ENCODE measurements around the gene JMJD7.
A peak's percentile ranks its signal among the peaks of the same experiment; 100 is the strongest.

The JMJD7 gene

DNA sequence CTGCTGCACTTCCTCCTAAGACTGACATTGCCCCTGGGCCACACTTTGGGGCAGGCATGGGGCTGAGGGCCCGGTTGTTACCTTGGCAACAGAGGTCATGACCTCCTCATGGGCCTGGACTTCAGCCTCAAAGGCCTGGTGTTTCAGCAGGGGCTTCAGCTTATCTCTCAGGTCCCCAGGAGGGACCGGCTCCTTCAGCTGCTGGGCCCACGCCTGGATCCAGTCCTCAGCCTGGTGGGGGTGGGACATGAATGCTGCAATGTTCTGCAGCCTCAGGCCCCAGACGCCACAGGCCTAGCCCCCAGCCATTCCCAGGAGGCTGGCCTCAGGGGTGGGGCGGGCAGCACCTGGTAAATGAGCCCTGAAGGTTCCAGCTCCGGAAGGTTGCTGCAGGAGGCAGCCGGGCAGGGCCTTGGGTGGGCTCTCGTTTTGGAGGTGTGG lies 38.4 kb downstream of the JMJD7 start:
- peaks cover 31% of the 10 kb centered on the region for H3K4me1 ChIP-seq (ENCODE audit: insufficient read depth, low read length, poor library complexity, severe bottlenecking)
- peak overlapping the region; percentile 32 for H3K9ac ChIP-seq (ENCODE audit: low read depth, low read length, poor library complexity, severe bottlenecking)
- H2AFZ ChIP-seq (ENCODE audit: low read length) = no peak overlapping the region
- H3K79me2 ChIP-seq (ENCODE audit: insufficient read depth, low read length) = no peaks in the 10 kb centered on the region
- peak overlapping the region; percentile 32 for H3K4me2 ChIP-seq (ENCODE audit: low read depth, low read length, poor library complexity, severe bottlenecking)
- H3K9me3 ChIP-seq (ENCODE audit: insufficient read depth, low read depth, low read length) = no peaks in the 10 kb centered on the region
- no peaks in the 10 kb centered on the region for H3F3A ChIP-seq (ENCODE audit: low read depth)
- H3K36me3 ChIP-seq (ENCODE audit: insufficient read depth, low read length) = no peaks in the 10 kb centered on the region
- no peaks in the 10 kb centered on the region for H4K20me1 ChIP-seq (ENCODE audit: insufficient read depth, low read length, poor library complexity, severe bottlenecking)
- H3K9me2 ChIP-seq (replicated peaks; ENCODE audit: low read depth, low read length) = no peaks in the 10 kb centered on the region
- no peak overlapping the region for H3K4me3 ChIP-seq (ENCODE audit: low read length, poor library complexity, severe bottlenecking)
- H3K27me3 ChIP-seq (ENCODE audit: insufficient read depth, low read length, poor library complexity, severe bottlenecking) = no peaks in the 10 kb centered on the region
- no peak for TF ChIP-seq EZH2phosphoT487 (IDR thresholded peaks at IDR 0.05; ENCODE audit: borderline replicate concordance)
- TF ChIP-seq, protein P1, sequence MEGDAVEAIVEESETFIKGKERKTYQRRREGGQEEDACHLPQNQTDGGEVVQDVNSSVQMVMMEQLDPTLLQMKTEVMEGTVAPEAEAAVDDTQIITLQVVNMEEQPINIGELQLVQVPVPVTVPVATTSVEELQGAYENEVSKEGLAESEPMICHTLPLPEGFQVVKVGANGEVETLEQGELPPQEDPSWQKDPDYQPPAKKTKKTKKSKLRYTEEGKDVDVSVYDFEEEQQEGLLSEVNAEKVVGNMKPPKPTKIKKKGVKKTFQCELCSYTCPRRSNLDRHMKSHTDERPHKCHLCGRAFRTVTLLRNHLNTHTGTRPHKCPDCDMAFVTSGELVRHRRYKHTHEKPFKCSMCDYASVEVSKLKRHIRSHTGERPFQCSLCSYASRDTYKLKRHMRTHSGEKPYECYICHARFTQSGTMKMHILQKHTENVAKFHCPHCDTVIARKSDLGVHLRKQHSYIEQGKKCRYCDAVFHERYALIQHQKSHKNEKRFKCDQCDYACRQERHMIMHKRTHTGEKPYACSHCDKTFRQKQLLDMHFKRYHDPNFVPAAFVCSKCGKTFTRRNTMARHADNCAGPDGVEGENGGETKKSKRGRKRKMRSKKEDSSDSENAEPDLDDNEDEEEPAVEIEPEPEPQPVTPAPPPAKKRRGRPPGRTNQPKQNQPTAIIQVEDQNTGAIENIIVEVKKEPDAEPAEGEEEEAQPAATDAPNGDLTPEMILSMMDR (conservative IDR thresholded peaks at IDR 0.05; ENCODE audit: low read length) = no peak

DNA sequence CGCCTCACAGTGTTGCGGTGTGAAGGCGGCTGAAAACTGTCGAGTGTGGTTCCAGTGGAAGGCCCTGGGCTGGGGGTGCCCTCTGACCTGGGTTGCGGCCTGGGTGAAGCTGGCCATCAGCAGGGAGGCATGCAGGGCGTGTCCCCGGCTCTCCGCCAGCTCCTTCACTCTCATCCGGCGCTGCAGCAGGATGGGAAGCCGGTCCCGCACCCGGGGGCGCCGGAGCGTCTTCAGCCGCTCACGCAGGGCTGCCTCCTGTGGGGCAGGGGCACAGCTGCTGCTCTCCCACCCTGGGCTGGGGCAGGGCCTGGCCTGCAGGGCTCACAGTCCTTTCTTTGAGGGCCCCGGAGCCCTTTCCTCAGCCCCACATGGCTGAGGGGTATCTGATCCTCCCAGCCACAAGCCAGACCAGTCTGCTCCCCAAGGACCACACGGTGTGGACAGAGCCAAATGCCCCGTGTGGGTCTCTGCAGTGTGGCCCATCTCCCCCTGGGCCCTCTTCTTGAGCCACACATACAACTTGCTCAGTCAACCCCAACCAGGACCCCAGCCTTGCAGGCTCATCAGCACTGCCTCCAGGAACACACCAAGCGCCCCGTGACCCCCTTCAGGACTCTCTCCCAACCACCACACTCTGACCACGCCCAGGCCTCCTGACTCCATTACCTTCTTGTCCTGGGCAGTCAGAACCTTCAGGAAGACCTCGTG lies 39.1 kb downstream of the JMJD7 start:
- TF ChIP-seq, protein P1 (conservative IDR thresholded peaks at IDR 0.05; ENCODE audit: low read length) = no peak
- no peak for TF ChIP-seq EZH2phosphoT487 (IDR thresholded peaks at IDR 0.05; ENCODE audit: borderline replicate concordance)
- Histone ChIP-seq H3K9me3 (ENCODE audit: insufficient read depth, low read depth, low read length) (no peaks in the 10 kb centered on the region), H3K79me2 (ENCODE audit: insufficient read depth, low read length) (no peaks in the 10 kb centered on the region), H3K4me1 (ENCODE audit: insufficient read depth, low read length, poor library complexity, severe bottlenecking) (peaks cover 31% of the 10 kb centered on the region), H4K20me1 (ENCODE audit: insufficient read depth, low read length, poor library complexity, severe bottlenecking) (no peaks in the 10 kb centered on the region), H3K9me2 (replicated peaks; ENCODE audit: low read depth, low read length) (no peaks in the 10 kb centered on the region), H3K4me3 (ENCODE audit: low read length, poor library complexity, severe bottlenecking) (no peak overlapping the region), H3K36me3 (ENCODE audit: insufficient read depth, low read length) (no peaks in the 10 kb centered on the region), H3F3A (ENCODE audit: low read depth) (no peaks in the 10 kb centered on the region), H3K4me2 (ENCODE audit: low read depth, low read length, poor library complexity, severe bottlenecking) (no peak overlapping the region), H2AFZ (ENCODE audit: low read length) (no peak overlapping the region), H3K27me3 (ENCODE audit: insufficient read depth, low read length, poor library complexity, severe bottlenecking) (no peaks in the 10 kb centered on the region), H3K9ac (ENCODE audit: low read depth, low read length, poor library complexity, severe bottlenecking) (no peak overlapping the region)

DNA sequence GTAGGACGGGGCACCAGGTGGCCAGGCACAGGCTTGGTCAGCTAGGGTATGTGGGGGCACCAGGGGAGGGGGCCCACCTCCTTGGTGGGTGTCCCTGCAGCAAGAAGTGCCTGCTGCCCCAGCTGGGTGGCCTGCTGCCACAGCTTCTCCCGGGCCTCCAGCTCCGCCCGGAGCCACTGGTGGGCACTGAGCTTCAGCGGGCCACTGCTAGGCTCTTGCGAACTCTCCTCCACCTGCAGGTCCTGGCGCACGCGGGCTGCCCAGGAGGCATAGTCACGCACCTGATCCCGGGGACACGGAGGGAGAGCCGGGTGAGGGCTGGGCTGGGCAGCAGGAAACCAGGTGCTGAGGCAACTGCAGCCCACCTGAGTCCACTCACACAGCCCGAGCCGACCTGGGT lies 40.4 kb downstream of the JMJD7 start:
- Histone ChIP-seq H3K27me3 (ENCODE audit: insufficient read depth, low read length, poor library complexity, severe bottlenecking) (no peaks in the 10 kb centered on the region), H3K9me3 (ENCODE audit: insufficient read depth, low read depth, low read length) (no peaks in the 10 kb centered on the region), H3K4me3 (ENCODE audit: low read length, poor library complexity, severe bottlenecking) (no peak overlapping the region), H3K79me2 (ENCODE audit: insufficient read depth, low read length) (no peaks in the 10 kb centered on the region), H4K20me1 (ENCODE audit: insufficient read depth, low read length, poor library complexity, severe bottlenecking) (no peaks in the 10 kb centered on the region), H3K9ac (ENCODE audit: low read depth, low read length, poor library complexity, severe bottlenecking) (no peak overlapping the region), H3K9me2 (replicated peaks; ENCODE audit: low read depth, low read length) (no peaks in the 10 kb centered on the region), H3K36me3 (ENCODE audit: insufficient read depth, low read length) (no peaks in the 10 kb centered on the region), H3K4me2 (ENCODE audit: low read depth, low read length, poor library complexity, severe bottlenecking) (no peak overlapping the region), H2AFZ (ENCODE audit: low read length) (no peak overlapping the region), H3K4me1 (ENCODE audit: insufficient read depth, low read length, poor library complexity, severe bottlenecking) (peaks cover 23% of the 10 kb centered on the region), H3F3A (ENCODE audit: low read depth) (no peaks in the 10 kb centered on the region)
- TF ChIP-seq EZH2phosphoT487 (IDR thresholded peaks at IDR 0.05; ENCODE audit: borderline replicate concordance) = no peak
- TF ChIP-seq, protein P1 (conservative IDR thresholded peaks at IDR 0.05; ENCODE audit: low read length) = no peak

Data from Loucy (cell line).